Measurements from ENCODE around the gene ADGRE1.

Gene ADGRE1

GRCh38 chr19:6956573-6956972 is 69.2 kb downstream of the ADGRE1 start:
- no peak for DNase-seq (ENCODE audit: low read depth, low spot score)

GRCh38 chr19:6958791-6959190 is 71.4 kb downstream of the ADGRE1 start:
- no peak for DNase-seq (ENCODE audit: low read depth, low spot score)

- DNase-seq (ENCODE audit: low read depth, low spot score), result no peak
These were observed 76.0 kb downstream of the ADGRE1 start for GRCh38 chr19:6963244-6963852.

GRCh38 chr19:6963937-6964336 is 76.6 kb downstream of the ADGRE1 start:
- DNase-seq (ENCODE audit: low read depth, low spot score), result no peak

- no peak for DNase-seq (ENCODE audit: low read depth, low spot score)
These were observed 80.6 kb downstream of the ADGRE1 start for GRCh38 chr19:6967967-6968366.

- DNase-seq (ENCODE audit: low read depth, low spot score), result no peak
These were observed 82.1 kb downstream of the ADGRE1 start for GRCh38 chr19:6969490-6969889.

GRCh38 chr19:6970021-6970420 is 82.6 kb downstream of the ADGRE1 start:
- DNase-seq (ENCODE audit: low read depth, low spot score), result no peak

- DNase-seq (ENCODE audit: low read depth, low spot score), result no peak
These were observed 83.1 kb downstream of the ADGRE1 start for GRCh38 chr19:6970443-6970842.

GRCh38 chr19:6971366-6971765 is 84.0 kb downstream of the ADGRE1 start:
- DNase-seq (ENCODE audit: low read depth, low spot score), result no peak

- no peak for DNase-seq (ENCODE audit: low read depth, low spot score)
These were observed 88.8 kb downstream of the ADGRE1 start for GRCh38 chr19:6976197-6976596.

- no peak for DNase-seq (ENCODE audit: low read depth, low spot score)
These were observed 92.0 kb downstream of the ADGRE1 start for GRCh38 chr19:6979399-6979798.

GRCh38 chr19:6983448-6983847 is 96.1 kb downstream of the ADGRE1 start:
- no peak for DNase-seq (ENCODE audit: low read depth, low spot score)

- no peak for DNase-seq (ENCODE audit: low read depth, low spot score)
These were observed 100.5 kb downstream of the ADGRE1 start for GRCh38 chr19:6987850-6988249.

- no peak for DNase-seq (ENCODE audit: low read depth, low spot score)
These were observed 100.9 kb downstream of the ADGRE1 start for GRCh38 chr19:6988257-6988656.
